Upper lobe of left lung (tissue), 4 donors: Measurements from ENCODE around the gene GAB4.

ENCODE experiments used
- CTCF ChIP-seq, 6 experiments: fragments of 450-650 bp in 4 of 6; fragments of 200-600 bp in 2 of 6; sonication (generic) in 2 of 6; IDR thresholded peaks; one replicate each; pipeline ENCODE4 v1.5.1; 2016 to 2019; ENCODE audit warnings: antibody characterized with exemption in 6 of 6
- EP300 ChIP-seq, 4 donors: sonication (generic); formaldehyde crosslinking; IDR thresholded peaks; one replicate each; pipeline ENCODE4 v1.5.1; 2017; ENCODE audit warnings: antibody characterized with exemption in 4 of 4, control low read depth in 2 of 4
- POLR2A ChIP-seq, 4 donors: fragments of 450-650 bp; IDR thresholded peaks; one replicate each; pipeline ENCODE4 v1.5.1; 2016 to 2017; ENCODE audit warnings: antibody characterized with exemption in 4 of 4, mild to moderate bottlenecking in 2 of 4
- POLR2AphosphoS5 ChIP-seq, 2 donors: sonication (generic); formaldehyde crosslinking; IDR thresholded peaks; one replicate each; pipeline ENCODE4 v1.5.1; 2017; ENCODE audit warnings: antibody characterized with exemption in 2 of 2

GRCh38 chr22:16922706-16923105 is 85.3 kb downstream of the GAB4 start:
- TF ChIP-seq POLR2A (IDR thresholded peaks at IDR 0.05) (no peak), EP300 (IDR thresholded peaks at IDR 0.05) (no peak), CTCF (IDR thresholded peaks at IDR 0.05) (no peak), POLR2AphosphoS5 (IDR thresholded peaks at IDR 0.05) (no peak)
